ENCODE results near the gene UPK3A.

DNA sequence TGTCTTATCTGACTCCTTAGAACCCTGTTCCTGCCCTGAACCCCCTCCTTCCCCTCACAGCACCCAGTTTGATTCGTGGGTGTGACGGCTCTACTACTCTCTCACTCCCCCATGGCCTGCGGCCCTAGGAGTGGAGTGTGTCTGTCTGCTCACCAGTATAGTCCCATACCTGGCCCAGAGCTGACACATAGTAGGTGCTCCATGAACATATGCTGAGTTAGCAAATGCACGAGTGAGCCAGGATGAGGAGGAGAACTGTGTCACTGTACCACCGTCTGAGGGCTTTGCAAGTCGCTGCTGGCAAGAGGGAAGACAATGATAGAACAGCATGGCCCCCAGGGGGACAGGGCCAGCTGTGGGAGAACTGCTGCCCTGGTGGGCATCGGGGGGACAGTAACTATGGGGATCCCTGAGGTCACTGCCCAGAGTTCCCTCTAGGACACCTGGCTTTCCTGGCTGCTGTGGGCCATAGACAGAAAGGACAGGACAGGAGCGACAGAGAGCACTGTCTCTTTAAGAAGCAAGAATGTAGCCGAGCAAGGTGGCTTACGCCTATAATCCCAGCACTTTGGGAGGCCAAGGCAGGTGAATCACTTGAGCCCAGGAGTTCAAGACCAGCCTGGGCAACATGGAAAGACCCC, 24.9 kb upstream of the UPK3A start:
- no peak for TF ChIP-seq POLR2A (IDR thresholded peaks at IDR 0.05; ENCODE audit: low read depth)
- TF ChIP-seq, protein P1, sequence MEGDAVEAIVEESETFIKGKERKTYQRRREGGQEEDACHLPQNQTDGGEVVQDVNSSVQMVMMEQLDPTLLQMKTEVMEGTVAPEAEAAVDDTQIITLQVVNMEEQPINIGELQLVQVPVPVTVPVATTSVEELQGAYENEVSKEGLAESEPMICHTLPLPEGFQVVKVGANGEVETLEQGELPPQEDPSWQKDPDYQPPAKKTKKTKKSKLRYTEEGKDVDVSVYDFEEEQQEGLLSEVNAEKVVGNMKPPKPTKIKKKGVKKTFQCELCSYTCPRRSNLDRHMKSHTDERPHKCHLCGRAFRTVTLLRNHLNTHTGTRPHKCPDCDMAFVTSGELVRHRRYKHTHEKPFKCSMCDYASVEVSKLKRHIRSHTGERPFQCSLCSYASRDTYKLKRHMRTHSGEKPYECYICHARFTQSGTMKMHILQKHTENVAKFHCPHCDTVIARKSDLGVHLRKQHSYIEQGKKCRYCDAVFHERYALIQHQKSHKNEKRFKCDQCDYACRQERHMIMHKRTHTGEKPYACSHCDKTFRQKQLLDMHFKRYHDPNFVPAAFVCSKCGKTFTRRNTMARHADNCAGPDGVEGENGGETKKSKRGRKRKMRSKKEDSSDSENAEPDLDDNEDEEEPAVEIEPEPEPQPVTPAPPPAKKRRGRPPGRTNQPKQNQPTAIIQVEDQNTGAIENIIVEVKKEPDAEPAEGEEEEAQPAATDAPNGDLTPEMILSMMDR (IDR thresholded peaks at IDR 0.05), result no peak
- no peak for TF ChIP-seq EP300 (IDR thresholded peaks at IDR 0.05)
